ENCODE data around the gene DMD. TPM values are rescaled to one million over a fixed set of nuclear protein-coding genes. Genes with fewer than 3 reads are reported as not detected.
"Not testable (repeated sequence)": the region's sequence is repeated elsewhere in the genome, so short reads cannot be mapped to it uniquely, and the experiment has no call there.

Gene DMD
- total RNA-seq, 1 experiment from 2014 or later: 47.2 TPM

DNA sequence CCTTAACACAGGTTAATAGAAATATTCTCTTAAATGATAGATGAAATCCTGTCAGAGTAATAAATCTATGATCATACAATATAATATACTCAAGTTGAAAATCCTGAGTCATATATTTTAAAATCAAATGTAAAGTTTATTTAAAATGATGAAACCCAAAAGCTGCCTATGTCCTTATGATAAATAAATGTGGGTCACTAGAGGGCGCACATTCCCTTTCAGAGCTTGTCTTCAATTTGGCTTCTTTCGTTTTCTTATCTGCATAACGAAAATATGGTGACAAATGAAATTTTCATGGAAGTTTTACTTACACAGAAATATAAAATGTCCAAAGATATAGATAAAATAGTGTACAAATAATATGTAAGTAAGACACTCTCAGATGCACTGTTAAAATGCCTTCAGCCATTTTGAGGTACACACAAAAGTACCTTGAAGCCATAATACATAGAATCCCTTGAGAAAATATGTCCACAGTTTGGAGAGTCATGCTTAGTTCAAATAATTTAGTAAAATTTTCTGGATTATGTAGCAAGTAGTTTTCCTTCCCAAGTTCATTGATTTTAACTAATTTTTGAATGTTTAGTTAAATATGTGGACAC, 680.4 kb downstream of the DMD start:
- Mint-ChIP-seq H3K36me3 (ENCODE audit: insufficient read depth, unreplicated experiment) (peaks cover 18% of the 10 kb centered on the region), H3K4me1 (ENCODE audit: low read depth, unreplicated experiment) (peaks cover 14% of the 10 kb centered on the region), H3K27ac (ENCODE audit: unreplicated experiment) (no peak overlapping the region), H3K4me3 (ENCODE audit: unreplicated experiment) (no peak overlapping the region), H3K9me3 (ENCODE audit: unreplicated experiment) (no peaks in the 10 kb centered on the region), H3K27me3 (ENCODE audit: insufficient read depth, unreplicated experiment) (no peaks in the 10 kb centered on the region)
- intact Hi-C loops (cut with micrococcal nuclease; ENCODE audit: unreplicated experiment): loop anchor here (1.0 to 10.0 kb wide), 4 partner anchors 114 to 806 kb away; no protein-coding TSS in a partner anchor
- TF ChIP-seq, protein P1, sequence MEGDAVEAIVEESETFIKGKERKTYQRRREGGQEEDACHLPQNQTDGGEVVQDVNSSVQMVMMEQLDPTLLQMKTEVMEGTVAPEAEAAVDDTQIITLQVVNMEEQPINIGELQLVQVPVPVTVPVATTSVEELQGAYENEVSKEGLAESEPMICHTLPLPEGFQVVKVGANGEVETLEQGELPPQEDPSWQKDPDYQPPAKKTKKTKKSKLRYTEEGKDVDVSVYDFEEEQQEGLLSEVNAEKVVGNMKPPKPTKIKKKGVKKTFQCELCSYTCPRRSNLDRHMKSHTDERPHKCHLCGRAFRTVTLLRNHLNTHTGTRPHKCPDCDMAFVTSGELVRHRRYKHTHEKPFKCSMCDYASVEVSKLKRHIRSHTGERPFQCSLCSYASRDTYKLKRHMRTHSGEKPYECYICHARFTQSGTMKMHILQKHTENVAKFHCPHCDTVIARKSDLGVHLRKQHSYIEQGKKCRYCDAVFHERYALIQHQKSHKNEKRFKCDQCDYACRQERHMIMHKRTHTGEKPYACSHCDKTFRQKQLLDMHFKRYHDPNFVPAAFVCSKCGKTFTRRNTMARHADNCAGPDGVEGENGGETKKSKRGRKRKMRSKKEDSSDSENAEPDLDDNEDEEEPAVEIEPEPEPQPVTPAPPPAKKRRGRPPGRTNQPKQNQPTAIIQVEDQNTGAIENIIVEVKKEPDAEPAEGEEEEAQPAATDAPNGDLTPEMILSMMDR (IDR thresholded peaks at IDR 0.05; ENCODE audit: insufficient read depth in 1 of 2, low read depth in 1 of 2, low read length in 1 of 2, severe bottlenecking in 1 of 2, unreplicated experiment in 1 of 2): peak; percentile 40 to 50
- DNase-seq: peak in 1 of 2 experiments; percentile 46
- H3K4me1 ChIP-seq: peaks cover 45% of the 10 kb centered on the region
- no TSS peak for BruUV-seq (replicated peaks)
- H3K36me3 ChIP-seq (ENCODE audit: control insufficient read depth, insufficient read depth, low read length): no peaks in the 10 kb centered on the region
- ChIA-PET CTCF (interaction anchor here (0.7 kb wide), 1 partner anchor 38 kb away, joined by 3 read pairs; no protein-coding TSS in a partner anchor), POLR2A (interaction anchor here (0.6 kb wide), 1 partner anchor 601 kb away, joined by 3 read pairs; no protein-coding TSS in a partner anchor)
- no peaks in the 10 kb centered on the region for H3K9me3 ChIP-seq
- H3K4me3 ChIP-seq (ENCODE audit: low read depth, low read length): no peak overlapping the region
- no peaks in the 10 kb centered on the region for H3K27me3 ChIP-seq (replicated peaks; ENCODE audit: control insufficient read depth, insufficient read depth, low read length)

DNA sequence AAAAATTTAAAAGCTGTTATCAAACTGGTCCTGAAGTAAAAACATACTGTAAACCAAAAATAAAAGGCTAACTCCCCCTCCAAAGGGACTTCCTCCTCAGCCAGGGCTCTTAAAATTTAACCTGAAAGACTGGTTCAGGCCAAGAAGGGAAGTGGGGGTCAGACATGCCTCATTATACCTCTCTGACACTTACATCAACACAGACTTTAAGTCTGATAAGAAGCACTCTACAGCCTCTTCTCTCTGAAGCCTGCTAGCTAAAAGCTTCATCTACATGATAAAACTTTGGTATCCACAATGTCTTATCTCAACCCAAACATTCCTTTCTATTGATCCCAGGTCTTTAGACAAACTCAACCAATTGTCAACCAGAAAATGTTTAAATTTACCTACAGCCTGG, 682.9 kb downstream of the DMD start:
- ChIA-PET POLR2A (interaction anchor here (0.6 kb wide), 1 partner anchor 973 kb away, joined by 3 read pairs; no protein-coding TSS in a partner anchor), CTCF (interaction anchor here (0.6 kb wide), 1 partner anchor 582 kb away, joined by 3 read pairs; no protein-coding TSS in a partner anchor)
- H3K27me3 Mint-ChIP-seq (ENCODE audit: insufficient read depth, unreplicated experiment); H3K9me3 Mint-ChIP-seq (ENCODE audit: unreplicated experiment); H3K27me3 ChIP-seq (replicated peaks; ENCODE audit: control insufficient read depth, insufficient read depth, low read length); H3K4me3 ChIP-seq (ENCODE audit: low read depth, low read length); H3K9me3 ChIP-seq; H3K36me3 ChIP-seq (ENCODE audit: control insufficient read depth, insufficient read depth, low read length); BruUV-seq (replicated peaks); H3K4me1 Mint-ChIP-seq (ENCODE audit: low read depth, unreplicated experiment); H3K36me3 Mint-ChIP-seq (ENCODE audit: insufficient read depth, unreplicated experiment); H3K4me3 Mint-ChIP-seq (ENCODE audit: unreplicated experiment): not testable (repeated sequence)
- intact Hi-C loops (cut with micrococcal nuclease; ENCODE audit: unreplicated experiment): loop anchor here (1.0 to 5.0 kb wide), 2 partner anchors 8 to 41 kb away; no protein-coding TSS in a partner anchor
- H3K27ac Mint-ChIP-seq (ENCODE audit: unreplicated experiment): peak overlapping the region; percentile 50
- DNase-seq: peak; percentile 32 to 55
- H3K4me1 ChIP-seq: peaks cover 20% of the 10 kb centered on the region

DNA sequence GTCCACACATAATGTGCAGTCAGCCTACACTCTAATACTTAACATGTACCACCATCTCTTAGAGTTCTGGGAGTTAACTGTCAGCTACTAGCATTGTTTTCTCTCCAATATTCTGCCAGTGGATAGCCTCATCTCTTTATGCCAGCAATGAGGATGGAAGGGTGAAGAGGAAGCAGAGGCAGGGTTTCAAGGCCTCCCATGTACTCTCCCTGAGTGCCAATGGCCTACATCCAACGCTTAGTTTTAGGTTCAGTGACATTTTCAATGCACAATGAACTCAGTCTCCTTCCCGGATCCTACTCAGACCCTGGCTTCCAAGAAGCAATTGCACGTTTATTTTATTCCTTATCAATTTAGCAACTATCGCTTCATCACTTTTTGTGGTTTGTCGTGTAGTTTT, 686.1 kb downstream of the DMD start:
- POLR2A ChIA-PET: no interaction called here
- TF ChIP-seq, protein P1 (IDR thresholded peaks at IDR 0.05; ENCODE audit: insufficient read depth in 1 of 2, low read depth in 1 of 2, low read length in 1 of 2, severe bottlenecking in 1 of 2, unreplicated experiment in 1 of 2): no peak
- peaks cover 14% of the 10 kb centered on the region; the same call in 1 of the 2 replicates for H3K4me1 ChIP-seq
- Mint-ChIP-seq H3K27me3 (ENCODE audit: insufficient read depth, unreplicated experiment) (no peaks in the 10 kb centered on the region), H3K36me3 (ENCODE audit: insufficient read depth, unreplicated experiment) (peaks cover 14% of the 10 kb centered on the region), H3K4me3 (ENCODE audit: unreplicated experiment) (no peak overlapping the region), H3K27ac (ENCODE audit: unreplicated experiment) (no peak overlapping the region), H3K9me3 (ENCODE audit: unreplicated experiment) (peaks cover 9% of the 10 kb centered on the region), H3K4me1 (ENCODE audit: low read depth, unreplicated experiment) (peaks cover 10% of the 10 kb centered on the region)
- no peak overlapping the region for H3K4me3 ChIP-seq (ENCODE audit: low read depth, low read length)
- CTCF ChIA-PET: no interaction called here
- intact Hi-C loops (cut with micrococcal nuclease; ENCODE audit: unreplicated experiment): loop anchor here (5.0 kb wide), 1 partner anchor 38 kb away; no protein-coding TSS in a partner anchor
- H3K36me3 ChIP-seq (ENCODE audit: control insufficient read depth, insufficient read depth, low read length): no peaks in the 10 kb centered on the region
- BruUV-seq (replicated peaks): no TSS peak
- DNase-seq: no peak
- H3K9me3 ChIP-seq: no peaks in the 10 kb centered on the region
- H3K27me3 ChIP-seq (replicated peaks; ENCODE audit: control insufficient read depth, insufficient read depth, low read length): no peaks in the 10 kb centered on the region

All from Caco-2 (cell line).